IPS DF 6.9 (cell line): ENCODE results near the gene SFXN4.
"Not testable (repeated sequence)": the region's sequence is repeated elsewhere in the genome, so short reads cannot be mapped to it uniquely, and the experiment has no call there.

Experiments
- DNase-seq: peaks from one replicate; pipeline ENCODE4 v3.0.0-alpha.2; 2013; ENCODE audit warnings: low read depth, low spot score
- H3K27ac ChIP-seq: one replicate; pipeline ENCODE4 v1.5.1; 2013; ENCODE audit warnings: low read length, control low read depth
- H3K27me3 ChIP-seq: 2 replicates; pipeline ENCODE4 v1.6.1; 2013; ENCODE audit warnings: mild to moderate bottlenecking, low read length; ENCODE audit not compliant: control insufficient read depth, insufficient read depth
- H3K36me3 ChIP-seq: 2 replicates; pipeline ENCODE4 v1.6.1; 2013; ENCODE audit warnings: low read length; ENCODE audit not compliant: control insufficient read depth, insufficient read depth
- H3K4me1 ChIP-seq: 2 replicates; pipeline ENCODE4 v1.6.1; 2013; ENCODE audit warnings: low read length; ENCODE audit not compliant: control insufficient read depth, insufficient read depth
- H3K4me3 ChIP-seq: 2 replicates; pipeline ENCODE4 v1.5.1; 2013; ENCODE audit warnings: mild to moderate bottlenecking, low read length
- H3K9me3 ChIP-seq: 2 replicates; pipeline ENCODE4 v1.6.1; 2013; ENCODE audit warnings: low read length, inconsistent platforms; ENCODE audit not compliant: control insufficient read depth, insufficient read depth
- WGBS: extraction: QIAGEN DNeasy Blood & Tissue Kit; methylation state at CpG from one replicate; pipeline ENCODE4 v1.1.7; 2013; ENCODE audit warnings: mixed read lengths, missing lambda C conversion rate; ENCODE audit not compliant: insufficient read length, insufficient coverage; 5-methylcytosine and 5-hydroxymethylcytosine counted together

SFXN4 gene

DNA sequence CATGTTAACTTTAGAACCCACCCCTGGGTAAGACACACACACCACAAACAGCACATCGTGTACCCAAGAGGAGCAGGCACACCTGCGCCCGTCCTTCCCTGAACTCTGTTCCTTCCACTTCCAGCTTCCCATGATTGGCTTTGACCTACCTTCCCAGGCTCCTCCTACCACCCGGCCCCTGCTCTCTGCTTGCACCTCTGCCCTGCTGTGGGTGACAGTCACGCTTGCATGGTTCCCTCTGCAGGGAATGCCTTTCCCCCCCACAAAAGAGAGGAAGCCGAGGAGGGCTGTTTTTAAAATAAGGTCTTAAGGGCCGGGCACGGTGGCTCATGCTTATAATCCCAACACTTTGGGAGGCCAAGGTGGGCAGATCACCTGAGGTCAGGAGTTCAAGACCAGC lies 16.4 kb downstream of the SFXN4 start:
- Histone ChIP-seq H3K4me3 (no peak overlapping the region), H3K27me3 (no peaks in the 10 kb centered on the region), H3K9me3 (no peaks in the 10 kb centered on the region), H3K27ac (no peak overlapping the region), H3K4me1 (no peaks in the 10 kb centered on the region), H3K36me3 (peaks cover 3% of the 10 kb centered on the region; the same call in 1 of the 2 replicates)
- no CpG with 5 or more reads among the region's 8 CpGs for WGBS
- no peak for DNase-seq

DNA sequence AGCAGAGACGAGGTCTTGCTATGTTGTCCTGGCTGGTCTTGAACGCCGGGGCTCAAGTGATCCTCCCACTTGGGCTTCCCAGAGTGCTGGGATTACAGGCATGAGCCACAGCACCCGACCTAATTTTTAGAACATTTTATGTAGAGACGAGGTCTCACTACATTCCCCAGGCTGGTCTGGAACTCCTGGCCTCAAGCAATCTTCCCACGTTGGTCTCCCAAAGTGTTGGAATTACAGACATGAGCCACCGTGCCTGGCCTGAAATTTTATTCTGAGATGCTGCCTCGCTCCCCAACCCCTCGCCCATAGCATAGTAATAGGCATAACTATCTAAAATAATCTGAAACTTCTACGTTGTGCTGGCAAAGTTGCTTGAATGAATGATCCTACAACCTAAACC lies 21.9 kb downstream of the SFXN4 start:
- H3K4me3 ChIP-seq, result no peak overlapping the region
- no peaks in the 10 kb centered on the region for H3K4me1 ChIP-seq
- no peak overlapping the region for H3K27ac ChIP-seq
- H3K36me3 ChIP-seq, result no peaks in the 10 kb centered on the region
- no peaks in the 10 kb centered on the region for H3K27me3 ChIP-seq
- no CpG with 5 or more reads among the region's 10 CpGs for WGBS
- no peak for DNase-seq
- H3K9me3 ChIP-seq, result no peaks in the 10 kb centered on the region

DNA sequence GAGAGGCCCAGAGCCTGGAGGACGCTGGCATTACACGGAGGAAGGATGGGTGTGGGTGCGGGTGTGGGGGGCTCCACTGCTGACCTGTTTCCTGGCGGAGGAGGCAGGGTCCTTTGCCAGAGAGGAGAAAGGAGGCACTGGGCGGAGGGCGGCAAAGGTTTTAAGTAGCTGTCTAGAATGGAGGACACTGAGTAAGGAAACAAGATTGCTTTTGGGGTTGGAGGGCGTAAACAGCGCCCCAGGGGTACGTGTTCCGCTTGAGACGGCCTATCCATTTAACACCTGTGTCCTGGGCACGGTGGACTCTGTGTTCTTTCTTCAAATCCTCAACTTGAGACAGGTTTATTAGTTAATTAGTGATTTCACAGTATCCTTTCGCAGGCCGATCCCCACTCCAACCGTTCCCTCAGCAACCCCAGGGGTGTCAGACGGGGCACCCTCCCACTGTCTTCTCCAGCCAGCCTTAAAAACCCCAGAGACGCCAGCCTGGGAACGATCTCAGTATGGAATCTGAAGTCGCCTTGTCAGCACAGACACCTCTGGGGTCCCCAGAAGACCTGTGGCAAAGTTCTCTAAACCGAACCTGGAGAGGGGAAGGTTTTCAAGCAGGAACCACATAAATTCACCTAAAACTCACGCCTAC lies 24.8 kb downstream of the SFXN4 start:
- no CpG with 5 or more reads among the region's 21 CpGs for WGBS
- Histone ChIP-seq H3K27ac (no peak overlapping the region), H3K36me3 (no peaks in the 10 kb centered on the region), H3K4me1 (no peaks in the 10 kb centered on the region), H3K9me3 (no peaks in the 10 kb centered on the region), H3K4me3 (no peak overlapping the region), H3K27me3 (no peaks in the 10 kb centered on the region)
- DNase-seq, result no peak

DNA sequence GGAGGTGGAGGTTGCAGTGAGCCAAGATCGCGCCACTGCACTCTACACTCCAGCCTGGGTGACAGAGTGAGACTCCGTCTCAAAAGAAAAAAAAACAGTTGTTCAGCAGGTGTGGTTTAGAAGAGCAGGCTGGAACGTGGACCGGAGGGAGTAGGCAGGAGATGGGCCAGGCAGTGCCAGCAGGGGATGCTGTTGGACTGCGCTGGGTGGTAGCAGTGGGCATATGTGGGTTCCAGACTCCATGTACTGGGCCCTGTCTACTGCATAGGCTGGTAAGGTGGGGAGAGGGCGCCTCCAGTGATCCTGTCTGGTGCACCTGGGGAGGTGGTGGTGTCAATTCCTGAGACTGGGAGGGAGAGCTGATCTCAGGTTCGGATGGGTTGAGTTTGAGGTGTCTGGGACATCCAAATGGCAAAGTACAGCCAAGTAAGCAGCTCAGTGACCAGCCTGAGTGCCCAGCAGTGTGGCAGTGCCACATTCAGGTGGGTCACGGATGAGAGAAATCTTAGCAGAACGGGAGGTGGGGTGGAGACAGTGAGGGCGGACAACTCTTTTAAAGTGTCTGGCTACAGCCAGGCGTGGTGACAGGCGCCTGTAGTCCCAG lies 25.9 kb downstream of the SFXN4 start:
- no peaks in the 10 kb centered on the region for H3K9me3 ChIP-seq
- DNase-seq, result peak; percentile 20
- no peak overlapping the region for H3K27ac ChIP-seq
- no peak overlapping the region for H3K4me3 ChIP-seq
- no peaks in the 10 kb centered on the region for H3K27me3 ChIP-seq
- no peaks in the 10 kb centered on the region for H3K36me3 ChIP-seq
- no CpG with 5 or more reads among the region's 13 CpGs for WGBS
- H3K4me1 ChIP-seq, result no peaks in the 10 kb centered on the region

DNA sequence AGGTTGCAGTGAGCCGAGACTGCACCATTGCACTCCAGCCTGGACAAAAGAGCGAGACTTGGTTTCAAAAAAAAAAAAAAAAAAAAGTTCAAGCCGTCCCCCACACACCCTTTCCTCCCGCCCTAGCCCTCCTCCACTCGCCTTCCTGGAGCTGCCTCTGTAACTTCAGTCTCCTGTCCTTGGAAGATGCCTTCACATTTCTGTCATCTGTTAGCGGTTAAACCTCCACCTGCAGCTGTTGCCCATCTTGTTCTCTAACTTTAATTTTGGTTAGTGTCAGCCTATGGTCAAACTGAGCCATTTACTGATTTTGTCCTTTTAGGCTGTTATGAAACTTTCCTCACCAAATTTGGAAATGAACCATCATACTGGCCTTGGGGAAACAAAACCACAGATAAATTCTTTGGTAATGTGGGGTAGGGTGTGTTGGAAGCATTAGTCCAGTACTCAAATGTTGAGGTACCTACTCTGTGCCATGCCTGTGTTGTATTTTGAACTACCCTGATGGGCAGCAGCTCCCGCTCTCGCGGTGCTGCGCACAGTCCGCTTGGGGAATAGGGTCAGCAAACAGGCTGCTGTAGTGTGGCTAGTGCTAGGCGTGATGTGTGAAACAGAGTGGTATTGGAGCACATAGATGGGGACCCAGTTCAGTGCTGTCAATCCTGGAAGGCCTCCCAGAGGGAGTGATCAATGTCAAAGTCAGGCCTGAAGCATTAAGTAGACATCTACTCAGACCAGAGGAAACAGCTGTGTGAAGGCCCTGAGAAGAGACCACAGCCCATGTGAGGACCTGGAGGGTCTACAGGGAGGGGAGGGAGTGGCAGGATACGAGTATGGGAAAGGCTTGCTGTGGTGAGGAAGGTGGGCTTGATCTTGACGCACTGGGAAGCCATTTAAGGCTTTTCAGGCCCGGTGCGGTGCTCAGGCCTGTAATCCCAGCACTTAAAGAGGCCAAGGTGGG lies 26.9 kb downstream of the SFXN4 start:
- DNase-seq, result no peak
- Histone ChIP-seq H3K4me1 (no peaks in the 10 kb centered on the region), H3K4me3 (no peak overlapping the region), H3K36me3 (peaks cover 3% of the 10 kb centered on the region; the same call in 1 of the 2 replicates), H3K27ac (no peak overlapping the region), H3K9me3 (no peaks in the 10 kb centered on the region), H3K27me3 (no peaks in the 10 kb centered on the region)
- WGBS, result no CpG with 5 or more reads among the region's 16 CpGs

DNA sequence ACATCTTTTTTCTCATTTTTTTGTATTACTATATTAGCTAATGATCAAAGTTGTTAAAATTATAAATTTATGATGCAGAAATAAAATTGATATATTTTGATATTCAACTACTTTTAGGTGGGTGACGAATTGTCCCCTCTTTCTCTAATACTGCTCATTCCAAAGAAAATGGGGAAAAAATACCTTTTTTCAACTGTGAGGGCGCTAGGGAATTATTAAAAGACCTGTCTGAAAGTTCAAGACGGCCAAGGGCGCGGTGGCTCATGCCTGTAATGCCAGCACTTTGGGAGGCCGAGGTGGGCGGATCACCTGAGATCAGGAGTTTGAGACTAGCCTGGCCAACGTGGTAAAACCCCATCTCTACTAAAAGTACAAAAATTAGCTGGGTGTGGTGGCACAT lies 27.6 kb downstream of the SFXN4 start:
- WGBS, result no CpG with 5 or more reads among the region's 8 CpGs
- not testable (repeated sequence) for H3K4me3 ChIP-seq, H3K36me3 ChIP-seq, H3K27ac ChIP-seq, H3K9me3 ChIP-seq, DNase-seq, H3K27me3 ChIP-seq, H3K4me1 ChIP-seq

DNA sequence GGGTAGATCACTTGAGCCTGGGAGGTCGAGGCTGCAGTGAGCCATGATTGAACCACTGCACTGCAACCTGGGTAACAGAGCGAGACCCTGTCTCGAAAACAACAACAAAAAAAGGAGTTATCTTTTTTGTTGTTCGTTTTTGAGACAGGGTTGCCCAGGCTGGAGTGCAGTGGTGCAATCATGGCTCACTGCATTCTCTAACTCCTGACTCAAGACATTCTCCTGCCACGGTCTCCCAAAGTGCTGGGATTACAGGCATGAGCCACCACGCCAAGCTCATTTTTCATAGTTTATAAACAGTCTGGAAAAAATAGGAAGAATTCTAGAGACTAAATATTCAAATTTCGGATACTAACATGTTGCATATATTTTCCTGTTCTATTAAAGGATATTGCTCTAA lies 29.4 kb downstream of the SFXN4 start:
- Histone ChIP-seq H3K4me1 (no peaks in the 10 kb centered on the region), H3K9me3 (no peaks in the 10 kb centered on the region), H3K4me3 (no peak overlapping the region), H3K27me3 (no peaks in the 10 kb centered on the region), H3K36me3 (peaks cover 13% of the 10 kb centered on the region; the same call in 1 of the 2 replicates), H3K27ac (no peak overlapping the region)
- no peak for DNase-seq
- WGBS, result no CpG with 5 or more reads among the region's 7 CpGs

DNA sequence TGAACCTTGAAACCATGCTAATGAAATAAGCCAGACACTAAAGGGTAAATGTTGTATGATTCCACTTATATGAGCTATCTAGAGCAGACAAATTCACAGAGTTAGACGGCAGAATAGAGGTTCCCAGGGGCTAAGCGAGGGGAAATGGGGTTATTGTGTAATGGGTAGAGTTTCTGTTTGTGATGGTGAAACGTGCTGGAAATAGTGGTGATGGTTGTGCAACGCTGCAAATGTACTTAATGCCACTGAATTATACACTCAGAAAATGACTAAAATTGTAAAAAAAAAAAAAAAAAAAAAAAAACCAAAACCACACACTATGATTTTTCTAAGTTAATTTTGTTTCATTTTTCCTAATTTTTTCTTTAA lies 30.0 kb downstream of the SFXN4 start:
- Histone ChIP-seq H3K36me3 (peaks cover 13% of the 10 kb centered on the region; the same call in 1 of the 2 replicates), H3K27me3 (no peaks in the 10 kb centered on the region), H3K27ac (no peak overlapping the region), H3K9me3 (no peaks in the 10 kb centered on the region), H3K4me1 (no peaks in the 10 kb centered on the region), H3K4me3 (no peak overlapping the region)
- DNase-seq, result no peak
- WGBS, result 100% methylated on average over 2 of the region's 4 CpGs

DNA sequence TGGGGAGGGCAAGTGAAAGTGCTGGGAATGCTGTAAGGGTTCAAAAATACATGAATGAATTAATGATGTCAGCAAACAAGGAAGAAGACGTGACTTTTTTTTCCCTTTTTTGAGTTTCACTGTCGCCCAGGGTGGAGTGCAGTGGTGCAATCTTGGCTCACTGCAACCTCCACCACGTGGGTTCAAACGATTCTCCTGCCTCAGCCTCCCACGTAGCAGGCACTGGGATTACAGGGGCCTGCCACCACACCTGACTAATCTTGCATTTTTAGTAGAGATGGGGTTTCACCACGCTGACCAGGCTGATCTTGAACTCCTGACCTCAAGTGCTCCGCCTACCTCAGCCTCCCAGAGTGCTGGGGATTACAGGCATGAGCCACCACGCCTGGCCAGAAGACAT lies 31.6 kb downstream of the SFXN4 start:
- H3K36me3 ChIP-seq, result peaks cover 16% of the 10 kb centered on the region; the same call in 1 of the 2 replicates
- WGBS, result no CpG with 5 or more reads among the region's 8 CpGs
- no peaks in the 10 kb centered on the region for H3K27me3 ChIP-seq
- no peak overlapping the region for H3K27ac ChIP-seq
- H3K4me1 ChIP-seq, result no peaks in the 10 kb centered on the region
- no peaks in the 10 kb centered on the region for H3K9me3 ChIP-seq
- DNase-seq, result no peak
- no peak overlapping the region for H3K4me3 ChIP-seq

DNA sequence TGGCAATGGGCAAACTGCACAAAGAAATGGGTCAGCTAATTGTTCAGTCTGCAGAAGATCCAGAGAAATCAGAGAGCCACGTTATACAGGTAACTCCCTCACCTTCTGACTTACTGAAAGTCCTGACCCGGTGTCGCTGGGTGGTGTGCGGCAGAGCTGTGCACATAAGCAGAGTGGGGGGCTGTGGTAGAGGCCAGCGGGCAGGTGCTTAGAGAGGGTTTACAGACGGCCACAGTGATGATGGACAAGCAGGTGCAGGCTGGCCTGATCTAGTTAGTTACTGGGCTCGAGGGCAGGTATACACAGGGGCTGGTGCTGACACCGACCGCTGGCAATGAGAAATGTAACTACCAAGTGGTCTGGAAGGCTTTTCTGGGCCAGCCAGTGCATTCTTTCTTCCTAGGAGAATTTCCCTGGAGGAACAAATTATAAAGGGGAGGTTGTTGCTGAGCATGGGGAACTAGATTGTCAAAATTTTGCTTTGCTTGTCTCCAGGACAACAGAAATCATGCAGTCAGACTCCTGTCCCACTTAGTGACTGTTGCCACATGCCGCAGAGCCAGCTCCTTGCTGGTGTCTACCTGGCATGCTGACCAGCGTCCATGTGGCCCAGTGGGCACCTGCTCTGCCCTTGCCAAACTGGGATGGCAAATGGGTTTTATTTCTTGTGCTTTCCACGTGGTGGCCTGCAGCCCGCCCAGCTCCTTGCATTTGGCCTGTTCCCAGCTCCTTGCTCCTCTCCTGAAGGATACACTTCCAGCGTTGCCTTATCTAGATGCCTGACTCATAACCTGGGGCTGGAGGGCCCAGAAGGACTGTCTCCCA lies 32.8 kb downstream of the SFXN4 start:
- Histone ChIP-seq H3K27me3 (no peaks in the 10 kb centered on the region), H3K9me3 (no peaks in the 10 kb centered on the region), H3K27ac (no peak overlapping the region), H3K4me3 (no peak overlapping the region), H3K36me3 (peaks cover 18% of the 10 kb centered on the region; the same call in 1 of the 2 replicates), H3K4me1 (no peaks in the 10 kb centered on the region)
- no CpG with 5 or more reads among the region's 14 CpGs for WGBS
- no peak for DNase-seq
